Naive thymus-derived CD4-positive, alpha-beta T cell (primary cell): ENCODE data around the gene LIMS1. TPM values are rescaled to one million over a fixed set of nuclear protein-coding genes. Genes with fewer than 3 reads are reported as not detected.
"Not testable (repeated sequence)": the region's sequence is repeated elsewhere in the genome, so short reads cannot be mapped to it uniquely, and the experiment has no call there.

Experiments used
- ATAC-seq: fragments of 150-1000 bp; cut with Tn5 transposase; 2 replicates; pipeline ENCODE4 v1.10.0; 2021; ENCODE audit warnings: mild to moderate bottlenecking, moderate library complexity
- CTCF ChIA-PET: fragments of 350-600 bp; sonication (Branson Sonifier 250); formaldehyde crosslinking; loops from one replicate; lab custom pipeline; 2021; ENCODE audit warnings: antibody characterized with exemption; lab: Charles Lee
- POLR2A ChIA-PET: fragments of 350-600 bp; sonication (Branson Sonifier 250); formaldehyde crosslinking; loops from one replicate; lab custom pipeline; 2021; ENCODE audit warnings: antibody characterized with exemption, inconsistent platforms; lab: Charles Lee
- DNase-seq, 9 donors: peaks; one replicate each; pipeline versions ENCODE4 v3.0.0 to v3.0.0-alpha.2; 2020 to 2022; ENCODE audit warnings: mixed read lengths in 1 of 9
- H3K27ac ChIP-seq: one replicate; pipeline ENCODE4 v1.7.0; 2013; ENCODE audit warnings: mild to moderate bottlenecking, low read depth, low read length, moderate library complexity
- H3K27me3 ChIP-seq, 2 donors: one replicate each; pipeline ENCODE4 v1.7.0; 2013; ENCODE audit warnings: low read length in 2 of 2, mild to moderate bottlenecking in 2 of 2, moderate library complexity in 2 of 2; ENCODE audit not compliant: control insufficient read depth in 2 of 2, insufficient read depth in 2 of 2
- H3K36me3 ChIP-seq, 3 experiments: 1 replicate in 2 of 3; 2 replicates in 1 of 3; pipeline ENCODE4 v1.7.0; 2013; ENCODE audit warnings: low read length in 3 of 3, mild to moderate bottlenecking in 3 of 3, moderate library complexity in 1 of 3; ENCODE audit not compliant: insufficient read depth in 3 of 3, control insufficient read depth in 2 of 3
- H3K4me1 ChIP-seq, 2 donors: one replicate each; pipeline ENCODE4 v1.7.0; 2013; ENCODE audit warnings: low read length in 2 of 2, mild to moderate bottlenecking in 2 of 2, moderate library complexity in 1 of 2; ENCODE audit not compliant: control insufficient read depth in 2 of 2, insufficient read depth in 2 of 2
- H3K4me3 ChIP-seq: 2 replicates; pipeline ENCODE4 v1.7.0; 2013; ENCODE audit warnings: mild to moderate bottlenecking, low read length
- H3K9me3 ChIP-seq, 3 experiments: 1 replicate in 2 of 3; 2 replicates in 1 of 3; pipeline ENCODE4 v1.7.0; 2013; ENCODE audit warnings: low read length in 3 of 3; ENCODE audit not compliant: control insufficient read depth in 2 of 3
- H3K27ac Mint-ChIP-seq, 9 donors: one replicate each; pipeline ENCODE4 v1.8.0; 2020 to 2022; ENCODE audit warnings: mixed read lengths in 9 of 9, mild to moderate bottlenecking in 8 of 9, moderate library complexity in 5 of 9, inconsistent platforms in 2 of 9
- H3K27me3 Mint-ChIP-seq, 5 donors: one replicate each; pipeline ENCODE4 v1.8.0; 2021 to 2022; ENCODE audit warnings: mixed read lengths in 5 of 5, mild to moderate bottlenecking in 1 of 5
- H3K36me3 Mint-ChIP-seq, 5 donors: one replicate each; pipeline ENCODE4 v1.8.0; 2020 to 2022; ENCODE audit warnings: mixed read lengths in 5 of 5, mild to moderate bottlenecking in 3 of 5, inconsistent platforms in 1 of 5
- H3K4me1 Mint-ChIP-seq, 7 donors: one replicate each; pipeline ENCODE4 v1.8.0; 2020 to 2022; ENCODE audit warnings: mixed read lengths in 7 of 7, mild to moderate bottlenecking in 3 of 7, inconsistent platforms in 1 of 7
- H3K4me3 Mint-ChIP-seq, 10 donors: one replicate each; pipeline ENCODE4 v1.8.0; 2020 to 2022; ENCODE audit warnings: mild to moderate bottlenecking in 10 of 10, mixed read lengths in 10 of 10, moderate library complexity in 6 of 10, inconsistent platforms in 2 of 10
- H3K9me3 Mint-ChIP-seq, 11 donors: one replicate each; pipeline ENCODE4 v1.8.0; 2020 to 2022; ENCODE audit warnings: mixed read lengths in 11 of 11, mild to moderate bottlenecking in 4 of 11, inconsistent platforms in 1 of 11, moderate library complexity in 1 of 11
- intact Hi-C, 2 donors: fragments of 100-400 bp; cut with micrococcal nuclease; formaldehyde crosslinking; loops; one replicate each; pipeline ENCODE4 v1.15.1; 2023
- polyA plus RNA-seq, 2 donors: library from polyadenylated mRNA; unstranded; fragments of 300-500 nt; fragmentation: Illumina TruSeq; gene quantifications; one replicate each; pipeline ENCODE4 v1.2.3, GENCODE V29; 2021
- total RNA-seq, 6 experiments: library from RNA in 5 of 6; stranded (reverse) in 5 of 6; gene quantifications; 1 replicate in 5 of 6; 2 replicates in 1 of 6; pipeline ENCODE4 v1.2.3 and lab custom pipeline; 2021 to 2026

Gene LIMS1
- total and polyA plus RNA-seq, 7 experiments from 2014 or later = 25.3 to 75.3 (median 53.5) TPM

GRCh38 chr2:108719149-108720044 lies 185.1 kb downstream of the LIMS1 start, which contains the start of gene RANBP2:
Gene RANBP2, plus strand, starts transcription at chr2:108719482. Its CDS starts 125 bp downstream, at chr2:108719607.
- POLR2A ChIA-PET = interaction anchor here (0.7 to 1.5 kb wide), 5 partner anchors 82 to 270 kb away, joined by 3 to 8 read pairs (median 4); partner anchors contain the start of gene GCC2
- CTCF ChIA-PET = no interaction called here
- Histone ChIP-seq H3K4me3 (peak within 1 kb of the TSS; percentile 97), H3K9me3 (no peaks in the 10 kb centered on the region), H3K36me3 (no peaks in the 10 kb centered on the region), H3K4me1 (peaks cover 5 to 6% of the 10 kb centered on the region in 2 donors), H3K27me3 (no peaks in the 10 kb centered on the region), H3K27ac (peak within 1 kb of the TSS; percentile 96)
- H3K4me1 Mint-ChIP-seq = peaks cover 14 to 43% (median 31%) of the 10 kb centered on the region in 7 donors
- no peaks in the 10 kb centered on the region for H3K27me3 Mint-ChIP-seq
- peak within 1 kb of the TSS; percentile 97 to 99 (median 99) for H3K27ac Mint-ChIP-seq
- H3K36me3 Mint-ChIP-seq = peaks cover 0 to 1% (median 0%) of the 10 kb centered on the region in 5 donors
- peak; percentile 86 to 95 (median 93) for DNase-seq
- peak within 1 kb of the TSS; percentile 94 to 98 (median 97) for H3K4me3 Mint-ChIP-seq
- ATAC-seq = peak; percentile 98
- H3K9me3 Mint-ChIP-seq = peaks cover 0 to 4% (median 0%) of the 10 kb centered on the region in 11 donors
- intact Hi-C loops = loop anchor here (1.0 to 10.0 kb wide), 7 partner anchors 67 to 1485 kb away; partner anchors contain the start of genes CCDC138 (in 2 of the 2), GCC2 (in 2 of the 2), LIMS1 (in 2 of the 2) and NPHP1 (in 1 of the 2)

GRCh38 chr2:108726048-108726447 lies 191.8 kb downstream of the LIMS1 start:
- Mint-ChIP-seq H3K36me3 (peaks cover 0 to 11% (median 0%) of the 10 kb centered on the region in 5 donors), H3K4me3 (peak overlapping the region in 7 of 10 donors; percentile 1 to 53 (median 9)), H3K4me1 (peaks cover 13 to 67% (median 46%) of the 10 kb centered on the region in 7 donors), H3K27ac (peak overlapping the region in 3 of 9 donors; percentile 19 to 40 (median 21))
- H3K9me3 Mint-ChIP-seq, H3K27ac ChIP-seq, H3K27me3 ChIP-seq, H3K36me3 ChIP-seq, H3K4me3 ChIP-seq, CTCF ChIA-PET, ATAC-seq, DNase-seq, H3K9me3 ChIP-seq, intact Hi-C loops, POLR2A ChIA-PET, H3K27me3 Mint-ChIP-seq, H3K4me1 ChIP-seq: not testable (repeated sequence)

- H3K4me1 Mint-ChIP-seq, H3K4me3 ChIP-seq, DNase-seq, intact Hi-C loops, CTCF ChIA-PET, H3K27me3 Mint-ChIP-seq, H3K4me1 ChIP-seq, ATAC-seq, POLR2A ChIA-PET, H3K4me3 Mint-ChIP-seq, H3K27ac ChIP-seq, H3K27me3 ChIP-seq, H3K9me3 ChIP-seq, H3K9me3 Mint-ChIP-seq: not testable (repeated sequence)
- peaks cover 0 to 21% (median 14%) of the 10 kb centered on the region in 5 donors for H3K36me3 Mint-ChIP-seq
- H3K36me3 ChIP-seq = peaks cover 0 to 17% (median 0%) of the 10 kb centered on the region in 3 experiments
- peak overlapping the region in 5 of 9 donors; percentile 3 to 83 (median 27) for H3K27ac Mint-ChIP-seq
Measured at GRCh38 chr2:108734656-108735055, 200.4 kb downstream of the LIMS1 start.

Other genes with a start within 250 kb of the LIMS1 start
- not detected for gene SULT1C2, start 245.6 kb upstream of the LIMS1 start, total RNA-seq
- not detected for gene SULT1C2, start 245.6 kb upstream of the LIMS1 start, polyA plus RNA-seq
- gene SULT1C4, start 156.5 kb upstream of the LIMS1 start, total RNA-seq = under 1 TPM in 1 of 5 experiments, not detected in 4; 0.78 TPM
- gene SULT1C4, start 156.5 kb upstream of the LIMS1 start, polyA plus RNA-seq = not detected
- 100 to 1,000 TPM in 4 of 5 experiments, 10 to 100 TPM in 1; 45.3 to 229 (median 117) TPM for gene GCC2, start 85.3 kb upstream of the LIMS1 start, total RNA-seq
- 100 to 1,000 TPM in 1 of 2 donors, 10 to 100 TPM in 1; 84.8 to 100 TPM for gene GCC2, start 85.3 kb upstream of the LIMS1 start, polyA plus RNA-seq
- gene RANBP2, start 185.0 kb downstream of the LIMS1 start, total RNA-seq = 100 to 1,000 TPM in 2 of 5 experiments, 10 to 100 TPM in 3; 63.4 to 118 (median 88.6) TPM
- 10 to 100 TPM; 15.2 to 19.1 TPM for gene RANBP2, start 185.0 kb downstream of the LIMS1 start, polyA plus RNA-seq